Measurements from ENCODE around the gene SAMD14.
"Not testable (repeated sequence)": the region's sequence is repeated elsewhere in the genome, so short reads cannot be mapped to it uniquely, and the experiment has no call there.

Gene SAMD14

GRCh38 chr17:50072130-50072529 is 57.8 kb downstream of the SAMD14 start:
- DNase-seq: no peak

- no peak for DNase-seq
Observed at GRCh38 chr17:50071692-50072091, 58.3 kb downstream of the SAMD14 start.

GRCh38 chr17:50070908-50071680 is 58.9 kb downstream of the SAMD14 start:
- DNase-seq: no peak

GRCh38 chr17:50067996-50068395 is 62.0 kb downstream of the SAMD14 start:
- no peak for DNase-seq

- no peak for DNase-seq
Observed at GRCh38 chr17:50066995-50067394, 63.0 kb downstream of the SAMD14 start.

- no peak for DNase-seq
Observed at GRCh38 chr17:50065056-50065455, 64.9 kb downstream of the SAMD14 start.

- DNase-seq: no peak
Observed at GRCh38 chr17:50064253-50065001, 65.5 kb downstream of the SAMD14 start.

- no peak for DNase-seq
Observed at GRCh38 chr17:50063561-50064252, 66.3 kb downstream of the SAMD14 start.

GRCh38 chr17:50062293-50063243 is 67.4 kb downstream of the SAMD14 start:
- DNase-seq: no peak

- not testable (repeated sequence) for DNase-seq
Observed at GRCh38 chr17:50061713-50062045, 68.3 kb downstream of the SAMD14 start.

GRCh38 chr17:50060951-50061712 is 68.8 kb downstream of the SAMD14 start:
- no peak for DNase-seq
